ENCODE measurements around the gene KLHL22.
"Not testable (repeated sequence)": the region's sequence is repeated elsewhere in the genome, so short reads cannot be mapped to it uniquely, and the experiment has no call there.

KLHL22 gene

DNA sequence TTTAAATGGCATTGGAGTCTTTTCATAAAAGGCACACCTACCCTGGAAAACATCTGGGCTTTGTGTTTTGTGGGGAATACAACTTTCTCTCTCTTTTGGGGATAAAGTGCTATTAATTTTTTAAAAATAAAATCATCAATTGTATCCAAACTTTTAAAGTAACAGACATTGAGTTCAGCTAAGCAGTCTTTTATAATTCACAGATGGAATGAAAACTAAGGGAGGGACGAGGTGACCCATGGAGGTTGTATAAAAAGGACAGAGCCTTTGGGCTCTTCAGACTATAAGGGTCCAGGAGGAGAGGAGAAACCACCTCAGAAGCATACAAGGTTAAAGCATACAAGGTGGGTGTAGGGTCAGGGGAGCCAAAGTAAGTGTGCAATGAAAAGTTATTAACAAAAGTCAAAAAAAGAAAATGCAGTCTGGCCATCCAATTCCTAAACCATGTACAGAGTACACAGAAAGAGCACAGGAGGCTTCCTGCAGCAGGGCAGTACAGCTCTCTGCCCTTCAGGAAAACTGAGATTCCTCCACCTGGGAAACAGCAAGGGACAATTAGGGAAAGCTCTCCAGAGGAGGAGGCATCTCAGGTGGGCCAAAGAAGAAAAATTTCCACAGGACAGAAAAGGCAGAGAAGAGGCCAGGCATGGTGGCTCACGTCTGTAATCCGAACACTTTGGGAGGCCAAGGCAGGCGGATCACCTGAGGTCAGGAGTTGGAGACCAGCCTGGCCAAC, 10.5 kb downstream of the KLHL22 start:
- no peaks in the 10 kb centered on the region for H3K9me3 ChIP-seq (ENCODE audit: control insufficient read depth, insufficient read depth, low read length)
- no peaks in the 10 kb centered on the region for H4K20me1 ChIP-seq (ENCODE audit: control insufficient read depth, insufficient read depth, low read depth, low read length)
- H3K4me3 ChIP-seq (ENCODE audit: low read length) = no peak overlapping the region
- TF ChIP-seq EZH2phosphoT487 (IDR thresholded peaks at IDR 0.05; ENCODE audit: borderline replicate concordance, low read length) = no peak
- TF ChIP-seq, protein P1, sequence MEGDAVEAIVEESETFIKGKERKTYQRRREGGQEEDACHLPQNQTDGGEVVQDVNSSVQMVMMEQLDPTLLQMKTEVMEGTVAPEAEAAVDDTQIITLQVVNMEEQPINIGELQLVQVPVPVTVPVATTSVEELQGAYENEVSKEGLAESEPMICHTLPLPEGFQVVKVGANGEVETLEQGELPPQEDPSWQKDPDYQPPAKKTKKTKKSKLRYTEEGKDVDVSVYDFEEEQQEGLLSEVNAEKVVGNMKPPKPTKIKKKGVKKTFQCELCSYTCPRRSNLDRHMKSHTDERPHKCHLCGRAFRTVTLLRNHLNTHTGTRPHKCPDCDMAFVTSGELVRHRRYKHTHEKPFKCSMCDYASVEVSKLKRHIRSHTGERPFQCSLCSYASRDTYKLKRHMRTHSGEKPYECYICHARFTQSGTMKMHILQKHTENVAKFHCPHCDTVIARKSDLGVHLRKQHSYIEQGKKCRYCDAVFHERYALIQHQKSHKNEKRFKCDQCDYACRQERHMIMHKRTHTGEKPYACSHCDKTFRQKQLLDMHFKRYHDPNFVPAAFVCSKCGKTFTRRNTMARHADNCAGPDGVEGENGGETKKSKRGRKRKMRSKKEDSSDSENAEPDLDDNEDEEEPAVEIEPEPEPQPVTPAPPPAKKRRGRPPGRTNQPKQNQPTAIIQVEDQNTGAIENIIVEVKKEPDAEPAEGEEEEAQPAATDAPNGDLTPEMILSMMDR (IDR thresholded peaks at IDR 0.05; ENCODE audit: low read depth, low read length, poor library complexity, severe bottlenecking) = no peak
- no peaks in the 10 kb centered on the region for H3K4me1 ChIP-seq (ENCODE audit: control insufficient read depth, low read length)
- no peak overlapping the region for H3K4me2 ChIP-seq (ENCODE audit: low read length)
- H3K36me3 ChIP-seq (ENCODE audit: control insufficient read depth, low read length) = no peaks in the 10 kb centered on the region
- no peak overlapping the region for H3K27ac ChIP-seq (ENCODE audit: low read depth, low read length)
- no peaks in the 10 kb centered on the region for H3K27me3 ChIP-seq (ENCODE audit: control insufficient read depth, low read length)
- H3K79me2 ChIP-seq (ENCODE audit: control insufficient read depth, low read length) = no peaks in the 10 kb centered on the region
- no peaks in the 10 kb centered on the region for H3F3A ChIP-seq (ENCODE audit: control insufficient read depth, insufficient read depth)
- H3K9me2 ChIP-seq (replicated peaks; ENCODE audit: control insufficient read depth, low read length) = no peaks in the 10 kb centered on the region

DNA sequence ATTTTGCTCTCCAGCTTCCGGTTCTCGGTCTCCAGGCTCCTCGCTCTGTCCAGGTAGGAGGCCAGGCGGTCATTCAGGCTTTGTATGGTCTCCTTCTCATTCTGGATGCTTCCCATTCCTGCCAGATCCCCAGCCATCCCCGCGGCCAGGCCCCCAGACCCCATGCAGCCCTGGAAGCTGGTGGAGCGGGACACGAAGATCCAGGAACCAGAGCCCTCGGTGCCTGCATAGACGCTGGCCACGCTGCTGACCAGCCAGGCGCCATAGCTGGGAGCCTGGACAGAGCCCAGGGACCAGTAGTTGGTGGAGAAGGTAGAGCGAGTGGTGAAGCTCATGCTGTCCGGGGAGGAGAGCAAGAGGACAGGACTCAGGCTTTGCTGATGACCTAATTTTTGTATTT, 11.8 kb downstream of the KLHL22 start:
- Histone ChIP-seq H3K79me2 (ENCODE audit: control insufficient read depth, low read length) (no peaks in the 10 kb centered on the region), H3K4me1 (ENCODE audit: control insufficient read depth, low read length) (no peaks in the 10 kb centered on the region), H3K36me3 (ENCODE audit: control insufficient read depth, low read length) (no peaks in the 10 kb centered on the region), H3K9me2 (replicated peaks; ENCODE audit: control insufficient read depth, low read length) (no peaks in the 10 kb centered on the region), H3F3A (ENCODE audit: control insufficient read depth, insufficient read depth) (no peaks in the 10 kb centered on the region), H3K27me3 (ENCODE audit: control insufficient read depth, low read length) (no peaks in the 10 kb centered on the region), H4K20me1 (ENCODE audit: control insufficient read depth, insufficient read depth, low read depth, low read length) (no peaks in the 10 kb centered on the region), H3K4me2 (ENCODE audit: low read length) (no peak overlapping the region), H3K9me3 (ENCODE audit: control insufficient read depth, insufficient read depth, low read length) (no peaks in the 10 kb centered on the region), H3K4me3 (ENCODE audit: low read length) (no peak overlapping the region), H3K27ac (ENCODE audit: low read depth, low read length) (no peak overlapping the region)
- no peak for TF ChIP-seq EZH2phosphoT487 (IDR thresholded peaks at IDR 0.05; ENCODE audit: borderline replicate concordance, low read length)
- TF ChIP-seq, protein P1 (IDR thresholded peaks at IDR 0.05; ENCODE audit: low read depth, low read length, poor library complexity, severe bottlenecking) = no peak

DNA sequence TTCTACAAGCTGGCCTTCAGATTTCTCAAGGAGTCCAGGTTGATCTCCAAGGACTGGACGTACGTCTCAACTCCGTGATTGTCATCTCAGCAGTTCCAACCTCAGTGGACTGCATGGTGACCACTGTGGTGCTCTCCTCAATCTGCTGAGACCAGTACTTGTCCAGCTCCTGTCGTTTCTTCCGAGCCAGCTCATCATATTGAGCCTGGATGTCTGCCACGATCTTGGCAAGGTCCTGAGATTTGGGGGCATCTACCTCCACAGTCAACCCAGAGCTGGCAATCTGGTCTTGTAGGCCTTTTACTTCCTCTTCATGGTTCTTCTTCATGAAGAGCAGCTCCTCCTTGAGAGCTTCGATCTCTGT, 12.5 kb downstream of the KLHL22 start:
- H3K4me1 ChIP-seq (ENCODE audit: control insufficient read depth, low read length); H3F3A ChIP-seq (ENCODE audit: control insufficient read depth, insufficient read depth); H3K27ac ChIP-seq (ENCODE audit: low read depth, low read length); H3K9me2 ChIP-seq (replicated peaks; ENCODE audit: control insufficient read depth, low read length); H3K9me3 ChIP-seq (ENCODE audit: control insufficient read depth, insufficient read depth, low read length); H3K27me3 ChIP-seq (ENCODE audit: control insufficient read depth, low read length); H3K4me2 ChIP-seq (ENCODE audit: low read length); H3K79me2 ChIP-seq (ENCODE audit: control insufficient read depth, low read length); H3K4me3 ChIP-seq (ENCODE audit: low read length); H3K36me3 ChIP-seq (ENCODE audit: control insufficient read depth, low read length); H4K20me1 ChIP-seq (ENCODE audit: control insufficient read depth, insufficient read depth, low read depth, low read length): not testable (repeated sequence)

DNA sequence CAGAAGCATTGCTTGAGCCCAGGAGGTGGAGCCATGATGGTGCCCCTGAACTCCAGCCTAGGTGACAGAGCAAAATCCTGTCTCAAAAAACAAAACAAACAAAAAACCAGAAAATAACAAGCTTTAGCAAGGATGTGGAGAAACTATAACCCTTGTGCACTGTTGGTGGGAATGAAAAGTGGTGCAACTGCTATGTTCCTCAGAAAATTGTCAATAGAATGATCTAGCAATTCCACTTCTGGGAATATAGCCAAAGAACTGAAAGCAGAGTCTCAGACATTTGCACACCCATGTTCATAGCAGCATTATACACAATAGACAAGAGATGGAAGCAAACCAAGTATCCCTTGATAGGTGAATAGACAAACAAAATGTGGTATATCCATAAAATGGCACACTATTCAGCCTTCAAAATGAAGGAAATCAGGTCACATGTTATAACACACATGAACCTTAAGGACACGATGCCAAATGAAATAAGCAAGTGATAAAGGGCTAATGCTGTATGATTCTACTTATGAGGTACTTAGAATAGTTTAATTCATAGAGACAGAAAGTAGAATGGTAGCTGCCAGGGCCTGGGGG, 15.9 kb downstream of the KLHL22 start:
- Histone ChIP-seq H3F3A (ENCODE audit: control insufficient read depth, insufficient read depth) (no peaks in the 10 kb centered on the region), H3K27me3 (ENCODE audit: control insufficient read depth, low read length) (no peaks in the 10 kb centered on the region), H3K9me2 (replicated peaks; ENCODE audit: control insufficient read depth, low read length) (no peaks in the 10 kb centered on the region), H3K9me3 (ENCODE audit: control insufficient read depth, insufficient read depth, low read length) (no peaks in the 10 kb centered on the region), H4K20me1 (ENCODE audit: control insufficient read depth, insufficient read depth, low read depth, low read length) (no peaks in the 10 kb centered on the region), H3K27ac (ENCODE audit: low read depth, low read length) (no peak overlapping the region), H3K79me2 (ENCODE audit: control insufficient read depth, low read length) (no peaks in the 10 kb centered on the region), H3K36me3 (ENCODE audit: control insufficient read depth, low read length) (no peaks in the 10 kb centered on the region), H3K4me3 (ENCODE audit: low read length) (no peak overlapping the region), H3K4me2 (ENCODE audit: low read length) (no peak overlapping the region), H3K4me1 (ENCODE audit: control insufficient read depth, low read length) (no peaks in the 10 kb centered on the region)
- TF ChIP-seq, protein P1 (IDR thresholded peaks at IDR 0.05; ENCODE audit: low read depth, low read length, poor library complexity, severe bottlenecking) = no peak
- no peak for TF ChIP-seq EZH2phosphoT487 (IDR thresholded peaks at IDR 0.05; ENCODE audit: borderline replicate concordance, low read length)

DNA sequence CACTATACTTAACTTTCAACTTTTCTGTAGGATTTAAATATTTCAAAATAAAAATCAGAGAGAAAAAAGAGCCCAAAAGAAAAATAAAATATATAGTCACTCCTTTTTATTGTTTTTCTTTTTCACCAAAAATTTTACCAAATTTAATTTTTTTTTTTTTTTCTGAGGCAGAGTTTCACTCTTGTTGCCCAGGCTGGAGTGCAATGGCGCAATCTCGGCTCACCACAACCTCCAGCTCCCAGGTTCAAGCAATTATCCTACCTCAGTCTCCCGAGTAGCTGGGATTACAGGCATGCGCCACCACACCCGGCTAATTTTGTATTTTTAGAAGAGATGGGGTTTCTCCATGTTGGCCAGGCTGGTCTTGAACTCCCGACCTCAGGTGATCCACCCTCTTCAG, 17.5 kb downstream of the KLHL22 start:
- not testable (repeated sequence) for H3K4me3 ChIP-seq (ENCODE audit: low read length); H3K27ac ChIP-seq (ENCODE audit: low read depth, low read length); H4K20me1 ChIP-seq (ENCODE audit: control insufficient read depth, insufficient read depth, low read depth, low read length); H3K27me3 ChIP-seq (ENCODE audit: control insufficient read depth, low read length); H3K36me3 ChIP-seq (ENCODE audit: control insufficient read depth, low read length); H3F3A ChIP-seq (ENCODE audit: control insufficient read depth, insufficient read depth); H3K4me2 ChIP-seq (ENCODE audit: low read length); H3K9me2 ChIP-seq (replicated peaks; ENCODE audit: control insufficient read depth, low read length); H3K9me3 ChIP-seq (ENCODE audit: control insufficient read depth, insufficient read depth, low read length); H3K79me2 ChIP-seq (ENCODE audit: control insufficient read depth, low read length); H3K4me1 ChIP-seq (ENCODE audit: control insufficient read depth, low read length)

DNA sequence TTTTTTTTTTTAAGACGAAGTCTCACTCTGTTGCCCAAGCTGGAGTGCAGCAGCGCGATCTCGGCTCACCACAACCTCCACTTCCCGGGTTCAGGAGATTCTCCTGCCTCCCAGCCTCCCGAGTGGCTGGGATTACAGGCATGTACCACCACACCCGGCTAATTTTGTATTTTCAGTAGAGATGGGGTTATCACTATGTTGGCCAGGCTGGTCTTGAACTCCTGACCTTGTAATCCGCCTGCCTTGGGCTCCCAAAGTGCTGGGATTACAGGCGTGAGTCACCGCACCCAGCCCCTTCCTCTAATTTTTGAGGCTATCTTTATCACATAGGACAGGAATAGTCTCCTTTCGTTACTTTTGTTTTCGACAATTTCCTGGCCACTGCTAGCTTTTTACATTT, 20.0 kb downstream of the KLHL22 start:
- not testable (repeated sequence) for H3K4me2 ChIP-seq (ENCODE audit: low read length); H3F3A ChIP-seq (ENCODE audit: control insufficient read depth, insufficient read depth); H4K20me1 ChIP-seq (ENCODE audit: control insufficient read depth, insufficient read depth, low read depth, low read length); H3K27me3 ChIP-seq (ENCODE audit: control insufficient read depth, low read length); H3K4me3 ChIP-seq (ENCODE audit: low read length); H3K4me1 ChIP-seq (ENCODE audit: control insufficient read depth, low read length); H3K27ac ChIP-seq (ENCODE audit: low read depth, low read length); H3K79me2 ChIP-seq (ENCODE audit: control insufficient read depth, low read length); H3K9me2 ChIP-seq (replicated peaks; ENCODE audit: control insufficient read depth, low read length); H3K9me3 ChIP-seq (ENCODE audit: control insufficient read depth, insufficient read depth, low read length); H3K36me3 ChIP-seq (ENCODE audit: control insufficient read depth, low read length)

Data from DOHH2 (cell line).